HepG2 (cell line): ENCODE results near the gene EIF1. TPM values are rescaled to one million over a fixed set of nuclear protein-coding genes. Genes with fewer than 3 reads are reported as not detected.

Source experiments
- CCDC6 ChIP-seq: sonication (generic); formaldehyde crosslinking; IDR thresholded peaks from 2 replicates; pipeline ENCODE4 v1.8.1; 2022; ENCODE audit warnings: mild to moderate bottlenecking, missing genetic modification reagents, moderate library complexity
- HOXA7 ChIP-seq: sonication (generic); formaldehyde crosslinking; IDR thresholded peaks from 2 replicates; pipeline ENCODE4 v1.8.1; 2022; ENCODE audit warnings: mild to moderate bottlenecking, missing genetic modification reagents, moderate library complexity
- MYNN ChIP-seq: sonication (generic); formaldehyde crosslinking; IDR thresholded peaks from 2 replicates; pipeline ENCODE4 v1.4.0; 2020; ENCODE audit warnings: mild to moderate bottlenecking, low read depth, missing genetic modification reagents
- NR2C2 ChIP-seq: sonication (generic); formaldehyde crosslinking; IDR thresholded peaks from 2 replicates; pipeline ENCODE4 v1.4.0; 2020; ENCODE audit warnings: missing genetic modification reagents, mild to moderate bottlenecking, moderate library complexity, borderline replicate concordance
- RXRA ChIP-seq: sonication (generic); formaldehyde crosslinking; IDR thresholded peaks from 2 replicates; pipeline ENCODE4 v1.5.1; 2020; ENCODE audit warnings: missing genetic modification reagents
- SP140L ChIP-seq: sonication (generic); formaldehyde crosslinking; IDR thresholded peaks from 2 replicates; pipeline ENCODE4 v1.4.0; 2020; ENCODE audit warnings: missing genetic modification reagents, borderline replicate concordance
- polyA plus RNA-seq, 8 experiments: library from polyadenylated mRNA; depleted of rRNA in 3 of 8; stranded (reverse) in 7 of 8; unstranded in 1 of 8; fragments of >200 nt; fragmentation: Illumina TruSeq in 4 of 8; extraction: Trizol in 4 of 8; gene quantifications; 2 replicates each; pipeline versions ENCODE4 v1.2.1 to v1.2.3, GENCODE V29; 2011 to 2016; ENCODE audit warnings: low read depth in 4 of 8, missing spikeins in 1 of 8, mixed read lengths in 1 of 8; ENCODE audit not compliant: insufficient read depth in 1 of 8
- total RNA-seq, 5 experiments: library from RNA; depleted of rRNA; stranded (reverse); fragments of >200 nt; fragmentation: Illumina TruSeq; extraction: Trizol; gene quantifications; 2 replicates each; pipeline ENCODE4 v1.2.3, GENCODE V29; 2016; ENCODE audit warnings: low read depth in 1 of 5
- TF ChIP-seq, protein P1 (sequence below): sonication (generic); formaldehyde crosslinking; IDR thresholded peaks from 2 replicates; pipeline ENCODE4 v1.5.1; 2020; ENCODE audit warnings: missing genetic modification reagents, mild to moderate bottlenecking, borderline replicate concordance
- TF ChIP-seq, protein P2 (sequence below): sonication (generic); formaldehyde crosslinking; IDR thresholded peaks from 2 replicates; pipeline ENCODE4 v1.4.0; 2020; ENCODE audit warnings: mild to moderate bottlenecking, missing genetic modification reagents
- TF ChIP-seq, protein P3 (sequence below): sonication (generic); formaldehyde crosslinking; IDR thresholded peaks from 2 replicates; pipeline ENCODE4 v1.5.1; 2020; ENCODE audit warnings: missing genetic modification reagents, mild to moderate bottlenecking, borderline replicate concordance
- TF ChIP-seq, protein P4 (sequence below): IDR thresholded peaks from 2 replicates; pipeline ENCODE4 v1.6.1; 2016; ENCODE audit warnings: low read depth, missing genetic modification reagents, missing compliant biosample characterization
- TF ChIP-seq, protein P5 (sequence below): sonication (generic); formaldehyde crosslinking; IDR thresholded peaks from 2 replicates; pipeline ENCODE4 v1.5.0; 2020; ENCODE audit warnings: mild to moderate bottlenecking, missing genetic modification reagents

The EIF1 gene
- total and polyA plus RNA-seq, 2 of the 13 experiments (the other 11 are each of a cell fraction or from before 2014, with no cell fraction given): 147 to 517 TPM

DNA sequence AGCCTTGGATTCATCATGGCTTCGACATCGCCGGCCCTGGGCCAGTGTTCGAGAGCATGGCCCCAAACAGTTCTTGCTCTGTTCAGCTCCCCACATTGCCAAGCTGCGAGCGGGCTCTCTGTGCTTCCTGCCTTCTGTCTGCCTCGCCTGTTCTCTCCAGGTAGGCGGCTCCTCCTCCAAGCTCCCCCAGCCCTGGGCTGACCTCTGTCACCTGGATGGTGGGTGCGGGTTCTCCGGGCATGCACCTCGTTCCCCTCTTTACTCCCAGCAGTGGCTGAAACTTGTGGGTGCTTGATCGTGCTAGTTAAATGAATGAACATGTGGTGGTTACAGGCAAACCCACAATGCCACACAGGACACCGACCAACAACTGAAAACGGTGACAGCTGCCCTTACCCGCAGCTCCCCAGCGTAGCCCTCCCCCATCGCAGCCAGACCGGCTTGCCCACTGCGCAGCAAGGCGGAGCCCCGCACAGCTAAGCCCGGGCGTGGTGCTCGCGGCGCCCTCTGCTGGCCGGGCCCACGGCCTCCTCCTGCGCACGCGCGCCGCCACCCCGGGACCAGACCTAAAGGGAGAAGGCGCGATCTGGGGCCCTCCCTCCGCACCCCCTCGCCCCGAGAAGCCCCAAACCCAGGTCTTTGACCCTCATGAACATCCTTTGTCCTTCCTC is 23.0 kb upstream of the EIF1 start (continued):
- TF ChIP-seq, protein P1, sequence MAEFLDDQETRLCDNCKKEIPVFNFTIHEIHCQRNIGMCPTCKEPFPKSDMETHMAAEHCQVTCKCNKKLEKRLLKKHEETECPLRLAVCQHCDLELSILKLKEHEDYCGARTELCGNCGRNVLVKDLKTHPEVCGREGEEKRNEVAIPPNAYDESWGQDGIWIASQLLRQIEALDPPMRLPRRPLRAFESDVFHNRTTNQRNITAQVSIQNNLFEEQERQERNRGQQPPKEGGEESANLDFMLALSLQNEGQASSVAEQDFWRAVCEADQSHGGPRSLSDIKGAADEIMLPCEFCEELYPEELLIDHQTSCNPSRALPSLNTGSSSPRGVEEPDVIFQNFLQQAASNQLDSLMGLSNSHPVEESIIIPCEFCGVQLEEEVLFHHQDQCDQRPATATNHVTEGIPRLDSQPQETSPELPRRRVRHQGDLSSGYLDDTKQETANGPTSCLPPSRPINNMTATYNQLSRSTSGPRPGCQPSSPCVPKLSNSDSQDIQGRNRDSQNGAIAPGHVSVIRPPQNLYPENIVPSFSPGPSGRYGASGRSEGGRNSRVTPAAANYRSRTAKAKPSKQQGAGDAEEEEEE (CRISPR knock-in tag): 0 out of 2 replicates have a peak, but pooled peaks have one; percentile 89
- TF ChIP-seq NR2C2 (CRISPR knock-in tag) (no peak), HOXA7 (no peak), RXRA (CRISPR knock-in tag) (peak; percentile 74; the same call in 1 of the 2 replicates), SP140L (CRISPR knock-in tag) (no peak), MYNN (CRISPR knock-in tag) (no peak), CCDC6 (CRISPR knock-in tag) (no peak)
- TF ChIP-seq, protein P2, sequence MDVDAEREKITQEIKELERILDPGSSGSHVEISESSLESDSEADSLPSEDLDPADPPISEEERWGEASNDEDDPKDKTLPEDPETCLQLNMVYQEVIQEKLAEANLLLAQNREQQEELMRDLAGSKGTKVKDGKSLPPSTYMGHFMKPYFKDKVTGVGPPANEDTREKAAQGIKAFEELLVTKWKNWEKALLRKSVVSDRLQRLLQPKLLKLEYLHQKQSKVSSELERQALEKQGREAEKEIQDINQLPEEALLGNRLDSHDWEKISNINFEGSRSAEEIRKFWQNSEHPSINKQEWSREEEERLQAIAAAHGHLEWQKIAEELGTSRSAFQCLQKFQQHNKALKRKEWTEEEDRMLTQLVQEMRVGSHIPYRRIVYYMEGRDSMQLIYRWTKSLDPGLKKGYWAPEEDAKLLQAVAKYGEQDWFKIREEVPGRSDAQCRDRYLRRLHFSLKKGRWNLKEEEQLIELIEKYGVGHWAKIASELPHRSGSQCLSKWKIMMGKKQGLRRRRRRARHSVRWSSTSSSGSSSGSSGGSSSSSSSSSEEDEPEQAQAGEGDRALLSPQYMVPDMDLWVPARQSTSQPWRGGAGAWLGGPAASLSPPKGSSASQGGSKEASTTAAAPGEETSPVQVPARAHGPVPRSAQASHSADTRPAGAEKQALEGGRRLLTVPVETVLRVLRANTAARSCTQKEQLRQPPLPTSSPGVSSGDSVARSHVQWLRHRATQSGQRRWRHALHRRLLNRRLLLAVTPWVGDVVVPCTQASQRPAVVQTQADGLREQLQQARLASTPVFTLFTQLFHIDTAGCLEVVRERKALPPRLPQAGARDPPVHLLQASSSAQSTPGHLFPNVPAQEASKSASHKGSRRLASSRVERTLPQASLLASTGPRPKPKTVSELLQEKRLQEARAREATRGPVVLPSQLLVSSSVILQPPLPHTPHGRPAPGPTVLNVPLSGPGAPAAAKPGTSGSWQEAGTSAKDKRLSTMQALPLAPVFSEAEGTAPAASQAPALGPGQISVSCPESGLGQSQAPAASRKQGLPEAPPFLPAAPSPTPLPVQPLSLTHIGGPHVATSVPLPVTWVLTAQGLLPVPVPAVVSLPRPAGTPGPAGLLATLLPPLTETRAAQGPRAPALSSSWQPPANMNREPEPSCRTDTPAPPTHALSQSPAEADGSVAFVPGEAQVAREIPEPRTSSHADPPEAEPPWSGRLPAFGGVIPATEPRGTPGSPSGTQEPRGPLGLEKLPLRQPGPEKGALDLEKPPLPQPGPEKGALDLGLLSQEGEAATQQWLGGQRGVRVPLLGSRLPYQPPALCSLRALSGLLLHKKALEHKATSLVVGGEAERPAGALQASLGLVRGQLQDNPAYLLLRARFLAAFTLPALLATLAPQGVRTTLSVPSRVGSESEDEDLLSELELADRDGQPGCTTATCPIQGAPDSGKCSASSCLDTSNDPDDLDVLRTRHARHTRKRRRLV (CRISPR knock-in tag): no peak
- TF ChIP-seq, protein P3, sequence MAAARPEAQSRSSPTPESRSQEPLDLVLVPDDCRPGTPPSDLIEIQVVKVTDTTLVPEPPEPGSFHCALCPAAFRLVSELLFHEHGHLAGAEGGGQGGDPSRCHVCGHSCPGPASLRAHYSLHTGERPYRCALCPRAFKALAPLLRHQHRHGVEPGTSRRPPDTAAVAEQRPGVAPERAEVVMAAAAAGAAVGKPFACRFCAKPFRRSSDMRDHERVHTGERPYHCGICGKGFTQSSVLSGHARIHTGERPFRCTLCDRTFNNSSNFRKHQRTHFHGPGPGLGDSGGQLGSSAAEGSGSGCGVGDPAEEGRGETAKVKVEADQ (CRISPR knock-in tag): 0 out of 2 replicates have a peak, but pooled peaks have one; percentile 20
- TF ChIP-seq, protein P4, sequence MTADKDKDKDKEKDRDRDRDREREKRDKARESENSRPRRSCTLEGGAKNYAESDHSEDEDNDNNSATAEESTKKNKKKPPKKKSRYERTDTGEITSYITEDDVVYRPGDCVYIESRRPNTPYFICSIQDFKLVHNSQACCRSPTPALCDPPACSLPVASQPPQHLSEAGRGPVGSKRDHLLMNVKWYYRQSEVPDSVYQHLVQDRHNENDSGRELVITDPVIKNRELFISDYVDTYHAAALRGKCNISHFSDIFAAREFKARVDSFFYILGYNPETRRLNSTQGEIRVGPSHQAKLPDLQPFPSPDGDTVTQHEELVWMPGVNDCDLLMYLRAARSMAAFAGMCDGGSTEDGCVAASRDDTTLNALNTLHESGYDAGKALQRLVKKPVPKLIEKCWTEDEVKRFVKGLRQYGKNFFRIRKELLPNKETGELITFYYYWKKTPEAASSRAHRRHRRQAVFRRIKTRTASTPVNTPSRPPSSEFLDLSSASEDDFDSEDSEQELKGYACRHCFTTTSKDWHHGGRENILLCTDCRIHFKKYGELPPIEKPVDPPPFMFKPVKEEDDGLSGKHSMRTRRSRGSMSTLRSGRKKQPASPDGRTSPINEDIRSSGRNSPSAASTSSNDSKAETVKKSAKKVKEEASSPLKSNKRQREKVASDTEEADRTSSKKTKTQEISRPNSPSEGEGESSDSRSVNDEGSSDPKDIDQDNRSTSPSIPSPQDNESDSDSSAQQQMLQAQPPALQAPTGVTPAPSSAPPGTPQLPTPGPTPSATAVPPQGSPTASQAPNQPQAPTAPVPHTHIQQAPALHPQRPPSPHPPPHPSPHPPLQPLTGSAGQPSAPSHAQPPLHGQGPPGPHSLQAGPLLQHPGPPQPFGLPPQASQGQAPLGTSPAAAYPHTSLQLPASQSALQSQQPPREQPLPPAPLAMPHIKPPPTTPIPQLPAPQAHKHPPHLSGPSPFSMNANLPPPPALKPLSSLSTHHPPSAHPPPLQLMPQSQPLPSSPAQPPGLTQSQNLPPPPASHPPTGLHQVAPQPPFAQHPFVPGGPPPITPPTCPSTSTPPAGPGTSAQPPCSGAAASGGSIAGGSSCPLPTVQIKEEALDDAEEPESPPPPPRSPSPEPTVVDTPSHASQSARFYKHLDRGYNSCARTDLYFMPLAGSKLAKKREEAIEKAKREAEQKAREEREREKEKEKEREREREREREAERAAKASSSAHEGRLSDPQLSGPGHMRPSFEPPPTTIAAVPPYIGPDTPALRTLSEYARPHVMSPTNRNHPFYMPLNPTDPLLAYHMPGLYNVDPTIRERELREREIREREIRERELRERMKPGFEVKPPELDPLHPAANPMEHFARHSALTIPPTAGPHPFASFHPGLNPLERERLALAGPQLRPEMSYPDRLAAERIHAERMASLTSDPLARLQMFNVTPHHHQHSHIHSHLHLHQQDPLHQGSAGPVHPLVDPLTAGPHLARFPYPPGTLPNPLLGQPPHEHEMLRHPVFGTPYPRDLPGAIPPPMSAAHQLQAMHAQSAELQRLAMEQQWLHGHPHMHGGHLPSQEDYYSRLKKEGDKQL (CRISPR knock-in tag): peak; percentile 25; the same call in 1 of the 2 replicates
- TF ChIP-seq, protein P5, sequence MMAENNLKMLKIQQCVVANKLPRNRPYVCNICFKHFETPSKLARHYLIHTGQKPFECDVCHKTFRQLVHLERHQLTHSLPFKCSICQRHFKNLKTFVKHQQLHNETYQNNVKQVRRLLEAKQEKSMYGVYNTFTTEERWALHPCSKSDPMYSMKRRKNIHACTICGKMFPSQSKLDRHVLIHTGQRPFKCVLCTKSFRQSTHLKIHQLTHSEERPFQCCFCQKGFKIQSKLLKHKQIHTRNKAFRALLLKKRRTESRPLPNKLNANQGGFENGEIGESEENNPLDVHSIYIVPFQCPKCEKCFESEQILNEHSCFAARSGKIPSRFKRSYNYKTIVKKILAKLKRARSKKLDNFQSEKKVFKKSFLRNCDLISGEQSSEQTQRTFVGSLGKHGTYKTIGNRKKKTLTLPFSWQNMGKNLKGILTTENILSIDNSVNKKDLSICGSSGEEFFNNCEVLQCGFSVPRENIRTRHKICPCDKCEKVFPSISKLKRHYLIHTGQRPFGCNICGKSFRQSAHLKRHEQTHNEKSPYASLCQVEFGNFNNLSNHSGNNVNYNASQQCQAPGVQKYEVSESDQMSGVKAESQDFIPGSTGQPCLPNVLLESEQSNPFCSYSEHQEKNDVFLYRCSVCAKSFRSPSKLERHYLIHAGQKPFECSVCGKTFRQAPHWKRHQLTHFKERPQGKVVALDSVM (CRISPR knock-in tag): no peak
